ENCODE data around the gene RNF157.
"Not testable (repeated sequence)": the region's sequence is repeated elsewhere in the genome, so short reads cannot be mapped to it uniquely, and the experiment has no call there.

Gene RNF157

DNA sequence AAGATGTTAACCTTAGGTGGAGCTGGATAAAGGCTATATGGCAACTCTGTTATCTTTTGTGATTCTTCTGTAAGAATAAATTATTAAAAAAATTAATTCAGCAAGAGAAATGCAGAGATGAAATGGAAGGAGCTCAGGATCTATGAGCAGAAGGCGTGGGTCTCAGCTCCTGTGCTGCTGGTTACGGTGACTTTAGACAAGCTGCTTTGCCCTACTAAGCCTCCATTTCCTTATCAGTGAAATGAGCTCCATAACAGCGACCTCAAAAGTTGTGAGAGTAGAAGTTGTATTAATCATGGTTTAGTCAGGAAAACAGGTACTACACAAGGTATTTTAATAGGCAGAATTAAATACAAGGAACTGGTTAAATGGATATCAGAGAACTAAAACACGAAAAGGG lies 51.0 kb downstream of the RNF157 start:
- no peak for DNase-seq (ENCODE audit: low read depth)

DNA sequence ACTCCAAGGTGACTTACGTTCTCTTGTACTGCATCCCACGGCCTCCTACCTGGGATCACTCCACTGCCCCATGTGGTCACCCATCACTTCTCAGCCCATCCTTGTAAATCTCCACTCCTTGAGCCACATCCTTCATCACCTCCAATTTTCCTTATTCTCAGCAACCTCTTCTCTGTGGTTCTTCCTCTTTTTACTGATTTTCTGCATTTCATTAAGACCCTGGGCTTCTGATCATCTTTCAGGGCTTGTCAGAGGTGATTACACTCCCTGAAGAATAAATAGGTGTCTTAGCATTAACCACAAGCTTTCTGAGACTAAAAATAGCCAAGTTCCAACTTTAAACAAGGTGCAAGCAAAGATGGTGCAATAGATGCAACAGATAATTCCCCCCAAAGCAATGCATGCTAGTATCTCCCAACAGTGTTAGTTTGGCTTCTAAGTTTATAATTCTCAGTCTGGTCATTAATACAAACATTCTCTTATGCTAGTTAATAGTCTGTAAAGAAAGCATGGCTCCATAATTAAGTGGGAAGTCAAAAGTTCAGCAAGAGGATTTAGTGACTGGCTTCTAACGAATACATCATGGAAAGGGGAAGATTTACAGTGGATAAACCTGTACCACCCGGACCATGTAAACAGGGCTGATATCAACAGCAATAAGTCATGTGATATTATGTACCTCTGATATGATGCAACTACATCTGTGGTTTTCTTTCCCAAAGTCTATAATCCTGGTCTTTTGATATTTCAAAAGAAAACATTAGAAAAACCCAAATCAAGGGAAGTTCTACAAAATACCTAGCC lies 51.9 kb downstream of the RNF157 start:
- no peak for DNase-seq (ENCODE audit: low read depth)

- DNase-seq (ENCODE audit: low read depth) = not testable (repeated sequence)
Observed at GRCh38 chr17:76186774-76187173, 53.5 kb downstream of the RNF157 start.

- no peak for DNase-seq (ENCODE audit: low read depth)
Observed at GRCh38 chr17:76184290-76184689, 56.0 kb downstream of the RNF157 start.

GRCh38 chr17:76182016-76182764 lies 58.1 kb downstream of the RNF157 start:
- DNase-seq (ENCODE audit: low read depth) = peak; percentile 88

DNA sequence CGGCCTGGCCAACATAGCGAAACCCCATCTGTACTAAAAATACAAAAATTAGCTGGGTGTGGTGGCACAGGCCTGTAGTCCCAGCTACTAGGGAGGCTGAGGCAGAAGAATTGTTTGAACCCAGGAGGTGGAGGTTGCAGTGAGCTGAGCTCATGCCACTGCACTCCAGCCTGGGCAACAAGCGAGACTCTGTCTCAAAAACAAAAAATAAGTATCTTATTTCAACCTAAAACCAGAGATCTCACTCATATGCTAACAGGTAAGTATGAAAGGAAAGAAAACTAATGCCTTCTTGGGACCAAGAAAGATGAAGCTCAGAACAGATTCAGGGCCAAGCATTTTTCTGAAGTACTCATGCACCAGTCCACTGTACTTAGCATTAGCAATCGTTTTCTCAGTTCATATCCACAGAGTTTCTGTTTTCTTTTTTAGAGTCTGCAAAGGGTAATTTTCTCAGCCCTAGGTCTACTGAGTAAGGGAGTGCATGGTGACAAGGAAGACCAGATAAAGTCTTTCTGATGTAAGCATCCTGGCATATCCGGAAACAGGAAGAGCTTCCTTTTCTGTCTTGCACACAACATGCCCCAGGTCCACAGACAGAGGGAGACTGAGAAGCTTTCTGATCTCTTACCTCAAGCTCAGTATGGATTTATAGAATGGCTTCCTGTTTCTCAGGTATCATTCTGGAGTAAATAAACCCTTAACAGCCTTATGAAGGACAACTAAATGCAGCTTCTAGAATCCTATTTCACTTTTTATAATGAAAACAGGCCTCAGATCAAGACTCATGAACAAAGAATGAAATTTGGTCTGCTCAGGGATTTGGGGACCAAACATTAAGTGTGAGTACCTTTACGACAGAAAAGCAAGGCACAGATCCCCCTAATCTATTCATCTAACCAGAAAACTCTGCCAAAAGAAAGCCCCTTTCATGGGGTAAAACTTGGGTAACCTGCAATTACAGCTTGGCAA lies 60.5 kb downstream of the RNF157 start:
- no peak for DNase-seq (ENCODE audit: low read depth)

DNA sequence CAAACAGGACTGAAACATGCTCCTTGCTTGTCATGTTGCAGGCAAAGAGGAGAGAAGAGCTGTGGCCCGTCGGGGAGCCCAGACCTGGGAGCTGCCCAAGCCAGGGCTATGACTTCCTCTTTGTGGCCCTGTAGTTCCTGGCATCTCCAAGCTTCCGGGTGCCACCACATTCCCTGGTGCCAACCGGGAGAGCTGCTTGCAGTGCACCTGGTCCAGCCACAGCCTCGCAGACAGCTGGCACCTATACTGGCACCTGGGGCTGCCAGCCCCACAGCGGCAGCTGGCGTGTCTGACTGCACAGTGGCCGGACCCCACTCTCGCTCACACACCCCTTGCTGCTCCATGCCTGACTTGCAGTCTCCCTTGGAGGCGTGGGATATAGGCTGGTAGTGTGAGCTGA lies 62.2 kb downstream of the RNF157 start:
- DNase-seq (ENCODE audit: low read depth) = no peak

DNA sequence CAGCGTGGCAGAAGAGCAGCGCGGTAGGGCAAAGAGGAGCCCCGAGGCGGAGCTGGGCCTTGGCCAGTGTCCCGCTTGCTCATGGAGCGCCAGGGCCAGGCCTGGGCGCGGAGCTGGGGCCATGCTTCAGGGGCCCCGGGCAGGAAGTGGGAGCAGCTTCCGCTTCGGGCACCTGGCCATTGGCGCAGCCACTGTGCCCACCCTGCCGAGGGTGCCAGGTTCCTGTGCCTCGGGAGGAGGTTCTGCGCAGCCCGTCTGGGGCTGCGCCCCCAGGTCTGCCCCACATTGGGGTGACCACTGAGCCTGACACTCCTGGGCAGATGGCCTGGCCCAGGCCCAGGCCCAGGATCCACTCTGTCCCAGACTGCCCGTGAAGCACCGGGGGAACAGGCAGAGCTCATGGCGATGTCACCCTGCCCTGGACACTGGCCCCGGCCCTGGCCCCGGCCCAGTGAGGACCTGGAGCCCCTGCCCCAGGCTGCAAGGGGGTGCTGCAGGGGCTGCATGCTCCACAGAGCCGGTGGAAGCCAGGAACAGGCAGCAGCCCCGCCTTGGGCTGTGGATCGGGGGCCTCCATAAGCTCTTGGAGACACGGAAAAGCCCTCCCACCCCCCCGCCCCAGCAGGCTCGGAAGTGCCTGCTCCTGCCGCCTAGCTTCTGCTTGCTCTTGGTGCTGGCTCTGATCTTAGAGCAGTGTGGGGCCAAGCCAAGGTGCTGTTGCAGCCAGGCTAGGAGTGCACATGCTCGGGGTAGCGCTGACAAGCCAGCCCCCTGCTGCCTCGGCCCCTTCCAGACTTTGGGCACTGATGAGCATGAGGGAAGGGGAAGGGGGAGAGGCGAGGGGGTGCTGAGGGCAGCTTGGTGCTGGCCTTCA lies 63.4 kb downstream of the RNF157 start:
- DNase-seq (ENCODE audit: low read depth) = no peak

DNA sequence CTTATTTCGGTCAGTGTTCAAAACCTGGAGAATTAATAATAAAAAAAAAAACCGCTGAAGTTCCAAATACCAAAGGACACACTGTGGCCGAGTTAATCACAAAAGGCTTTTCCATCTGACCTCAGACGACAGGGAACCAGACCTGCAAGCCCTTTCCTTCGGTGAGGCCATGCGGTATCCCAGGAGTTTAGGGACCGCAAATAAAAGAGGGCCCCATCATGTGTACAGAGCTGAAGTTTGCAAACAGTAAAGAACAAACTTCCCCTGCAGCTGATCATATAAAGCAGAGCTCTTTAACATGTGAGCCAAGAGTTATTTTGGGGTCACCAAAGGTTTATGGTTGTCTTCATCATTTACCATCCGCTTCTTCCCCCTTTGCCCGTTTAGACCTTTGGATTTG lies 66.3 kb downstream of the RNF157 start:
- no peak for DNase-seq (ENCODE audit: low read depth)

- no peak for DNase-seq (ENCODE audit: low read depth)
Observed at GRCh38 chr17:76173474-76173873, 66.8 kb downstream of the RNF157 start.

- DNase-seq (ENCODE audit: low read depth) = no peak
Observed at GRCh38 chr17:76171706-76172105, 68.6 kb downstream of the RNF157 start.

- no peak for DNase-seq (ENCODE audit: low read depth)
Observed at GRCh38 chr17:76170114-76170513, 70.2 kb downstream of the RNF157 start.

DNA sequence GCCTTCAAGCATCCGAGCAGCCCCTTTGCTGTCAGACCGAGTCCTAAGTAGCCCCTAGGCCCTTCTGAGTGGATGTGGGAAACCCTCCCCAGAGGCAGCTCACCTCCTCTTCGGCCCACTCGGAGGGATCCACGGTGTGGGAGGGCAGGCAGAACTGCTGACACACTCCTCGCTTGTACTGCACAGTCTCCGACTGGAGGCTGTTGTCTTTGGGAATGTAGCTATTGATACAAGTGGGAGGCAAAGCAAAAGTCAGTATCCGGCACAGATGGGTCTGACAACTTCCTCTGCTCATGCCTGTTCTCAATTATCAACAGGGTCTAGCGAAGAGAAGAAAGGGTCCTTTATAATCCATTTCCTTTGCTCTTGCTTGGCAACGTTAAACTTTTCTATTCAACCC lies 73.4 kb downstream of the RNF157 start:
- no peak for DNase-seq (ENCODE audit: low read depth)

DNA sequence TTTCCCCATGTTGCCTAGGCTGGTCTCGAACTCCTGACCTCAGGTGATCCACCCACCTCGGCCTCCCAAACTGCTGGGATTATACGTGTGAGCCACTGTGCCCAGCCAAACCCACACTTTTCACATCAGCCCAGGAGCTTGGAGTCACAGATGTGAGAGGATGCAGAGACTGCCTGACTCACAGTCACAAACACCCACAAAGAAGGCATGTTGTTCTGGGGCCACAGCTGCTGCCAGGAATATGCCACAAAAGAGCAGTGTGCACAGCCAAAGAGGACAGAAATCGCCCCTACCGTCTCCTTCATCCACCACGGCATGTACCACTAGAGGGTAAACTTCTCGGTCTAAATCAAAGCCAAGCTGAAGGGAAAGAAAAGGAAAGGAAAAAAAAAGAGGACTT lies 74.1 kb downstream of the RNF157 start:
- DNase-seq (ENCODE audit: low read depth) = no peak

DNA sequence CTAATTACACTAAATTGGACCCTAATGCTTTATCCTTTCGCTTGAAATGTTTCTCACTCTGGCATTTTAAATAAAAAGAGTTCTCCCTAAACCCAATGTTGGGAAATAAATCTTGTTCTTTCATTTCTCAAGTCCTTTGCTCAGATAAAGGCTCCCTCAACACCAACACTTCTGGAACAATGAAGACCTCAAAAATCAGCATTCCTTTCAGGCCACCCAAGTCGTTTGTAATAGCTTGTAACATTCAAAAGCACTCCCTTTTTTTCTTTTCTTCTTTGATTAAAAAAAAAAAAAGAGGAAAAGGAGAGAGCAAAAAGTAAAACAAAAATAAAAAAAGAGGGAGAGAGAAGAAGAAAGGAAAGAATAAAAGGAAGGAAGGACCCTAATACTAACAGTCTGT lies 76.0 kb downstream of the RNF157 start:
- DNase-seq (ENCODE audit: low read depth) = no peak

GRCh38 chr17:76163919-76164318 lies 76.4 kb downstream of the RNF157 start:
- DNase-seq (ENCODE audit: low read depth) = no peak

DNA sequence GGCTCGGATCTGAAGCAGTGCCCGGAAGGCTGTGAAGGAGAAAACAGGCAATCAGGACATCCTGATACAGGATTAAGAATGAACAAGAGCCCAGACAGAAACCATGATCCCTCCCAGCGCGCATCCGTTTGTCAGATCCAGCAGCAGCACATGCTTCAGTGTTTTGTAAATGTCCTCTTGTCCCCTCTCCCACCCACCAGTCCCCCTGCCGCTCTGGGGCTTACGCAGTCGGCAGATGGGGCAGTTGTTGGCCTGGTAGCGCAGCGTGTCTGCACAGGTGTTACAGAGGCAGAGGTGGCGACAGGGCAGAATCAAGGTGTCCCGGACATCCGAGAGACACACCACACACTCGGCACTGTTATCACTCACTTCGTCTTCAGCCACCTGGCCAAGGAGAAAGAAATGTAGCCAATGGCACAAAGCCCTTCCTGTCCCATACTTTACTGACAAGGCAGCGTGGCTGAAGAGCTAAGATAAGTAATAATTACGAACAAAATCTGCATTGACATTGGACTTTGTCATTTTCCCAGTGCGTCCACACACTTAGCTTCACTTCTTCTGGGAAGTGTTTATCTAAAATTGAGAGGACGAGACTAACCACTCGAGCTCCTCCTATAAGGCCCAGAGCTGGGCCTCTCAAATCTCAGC lies 78.5 kb downstream of the RNF157 start:
- DNase-seq (ENCODE audit: low read depth) = no peak

GRCh38 chr17:76160896-76161528 lies 79.3 kb downstream of the RNF157 start:
- DNase-seq (ENCODE audit: low read depth) = no peak

- no peak for DNase-seq (ENCODE audit: low read depth)
Observed at GRCh38 chr17:76159157-76159556, 81.1 kb downstream of the RNF157 start.

GRCh38 chr17:76157759-76158158 lies 82.5 kb downstream of the RNF157 start:
- DNase-seq (ENCODE audit: low read depth) = no peak

- DNase-seq (ENCODE audit: low read depth) = no peak
Observed at GRCh38 chr17:76156662-76156991, 83.7 kb downstream of the RNF157 start.
